ENCODE measurements around the gene NAA20. TPM values are rescaled to one million over a fixed set of nuclear protein-coding genes. Genes with fewer than 3 reads are reported as not detected.

Gene NAA20
- total RNA-seq, 3 donors from 2014 or later, result 32.6 to 47.2 (median 44.5) TPM

- no peaks in the 10 kb centered on the region for H3K27me3 ChIP-seq
- no peak overlapping the region for H3K27ac ChIP-seq
- H3K4me3 ChIP-seq, result no peak overlapping the region
- H3K9me3 ChIP-seq, result no peaks in the 10 kb centered on the region
- no peak for TF ChIP-seq CTCF (IDR thresholded peaks at IDR 0.05)
- TF ChIP-seq POLR2A (IDR thresholded peaks at IDR 0.05), result no peak
- no peak for TF ChIP-seq POLR2AphosphoS5 (IDR thresholded peaks at IDR 0.05)
- intact Hi-C loops (cut with DNase I; ENCODE audit: low total_unique reads), result no loop called here
- H3K4me1 ChIP-seq, result no peaks in the 10 kb centered on the region
- DNase-seq (ENCODE audit: low spot score in 2 of 2), result no peak
- no peaks in the 10 kb centered on the region for H3K36me3 ChIP-seq
Measured at GRCh38 chr20:20078041-20078440, 60.9 kb downstream of the NAA20 start.

GRCh38 chr20:20079102-20079784 is 62.1 kb downstream of the NAA20 start:
- TF ChIP-seq POLR2A (IDR thresholded peaks at IDR 0.05) (no peak), POLR2AphosphoS5 (IDR thresholded peaks at IDR 0.05) (no peak), CTCF (IDR thresholded peaks at IDR 0.05) (no peak)
- Histone ChIP-seq H3K27ac (no peak overlapping the region), H3K27me3 (no peaks in the 10 kb centered on the region)

More at GRCh38 chr20:20079102-20079784, 62.1 kb downstream of the NAA20 start:
- Histone ChIP-seq H3K4me1 (no peaks in the 10 kb centered on the region), H3K9me3 (no peaks in the 10 kb centered on the region), H3K36me3 (no peaks in the 10 kb centered on the region), H3K4me3 (no peak overlapping the region)
- DNase-seq (ENCODE audit: low spot score in 2 of 2), result no peak
- intact Hi-C loops (cut with DNase I; ENCODE audit: low total_unique reads), result no loop called here

Other genes starting within 250 kb of the NAA20 start
- gene CRNKL1, start 35.1 kb downstream of the NAA20 start, total RNA-seq, result 10 to 100 TPM; 18.9 to 41.6 (median 24.6) TPM
- gene CFAP61, start 35.2 kb downstream of the NAA20 start, total RNA-seq, result 1 to 10 TPM in 1 of 3 donors, under 1 TPM in 2; 0.33 to 2.4 (median 0.59) TPM

Data from breast epithelium (tissue), 4 donors.